Amygdala (tissue), 56 donors: ENCODE data around the gene UGT1A6.
"Not testable (repeated sequence)": the region's sequence is repeated elsewhere in the genome, so short reads cannot be mapped to it uniquely, and the experiment has no call there.

Experiments
- DNase-seq, 56 donors: peaks; one replicate each; lab custom pipeline; 2025; lab: John Stamatoyannopoulos, UW

UGT1A6 gene

DNA sequence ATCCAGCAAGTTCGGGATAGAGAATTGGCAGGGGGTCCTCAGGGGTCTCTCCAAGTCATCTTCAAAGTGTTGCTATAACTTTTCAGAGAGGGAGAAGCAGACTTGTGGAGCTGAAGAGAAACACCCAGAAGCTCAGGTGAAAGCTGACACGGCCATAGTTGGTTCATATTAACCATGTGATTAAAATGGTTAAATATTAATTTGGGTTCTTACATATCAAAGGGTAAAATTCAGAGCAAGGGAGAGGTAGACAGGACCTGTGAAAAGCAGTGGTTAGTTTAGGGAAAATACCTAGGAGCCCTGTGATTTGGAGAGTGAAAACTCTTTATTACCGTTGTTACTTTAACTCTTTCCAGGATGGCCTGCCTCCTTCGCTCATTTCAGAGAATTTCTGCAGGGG lies at the start of gene UGT1A6:
Gene UGT1A6, plus strand, starts transcription at position 243 of the 400 bp plus-strand sequence. Its CDS starts 115 bp downstream, at position 358.
- DNase-seq, result no peak

DNA sequence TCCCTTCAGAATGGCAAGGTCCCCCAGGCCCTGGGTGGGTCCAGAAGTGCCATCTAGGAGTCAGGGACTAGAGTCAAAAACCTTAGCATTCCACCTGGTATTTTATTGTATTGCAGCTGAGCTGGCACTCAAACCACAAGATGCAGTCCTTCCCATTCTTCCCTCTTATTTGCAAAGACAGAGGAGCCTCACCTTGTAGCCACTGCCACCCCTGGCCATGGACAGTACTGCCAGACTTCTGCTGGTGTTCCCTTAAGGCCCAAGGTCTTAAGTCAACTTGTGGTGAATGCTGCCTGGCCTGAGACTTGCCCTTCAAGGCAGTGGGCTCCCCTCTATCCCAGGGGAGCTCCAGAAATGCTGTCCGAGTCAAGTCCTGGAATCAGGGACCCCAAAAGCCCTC lies 49.6 kb upstream of the UGT1A6 start:
- no peak for DNase-seq

DNA sequence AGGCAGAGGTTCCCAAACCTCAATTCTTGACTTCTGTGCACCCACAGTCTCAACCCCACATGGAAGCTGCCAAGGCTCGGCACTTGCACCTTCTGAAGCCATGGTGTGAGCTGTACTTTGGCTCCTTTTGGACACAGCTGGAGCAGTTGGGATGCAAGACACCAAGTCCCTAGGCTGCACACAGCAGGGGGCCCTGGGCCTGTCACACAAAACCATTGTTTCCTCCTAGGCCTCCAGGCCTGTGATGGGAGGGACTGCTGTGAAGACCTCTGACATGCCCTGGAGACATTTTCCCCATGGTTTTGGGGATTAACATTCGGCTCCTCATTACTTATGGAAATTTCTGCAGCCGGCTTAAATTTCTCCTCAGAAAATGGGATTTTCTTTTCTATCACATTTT lies 46.7 kb upstream of the UGT1A6 start:
- DNase-seq, result not testable (repeated sequence)

DNA sequence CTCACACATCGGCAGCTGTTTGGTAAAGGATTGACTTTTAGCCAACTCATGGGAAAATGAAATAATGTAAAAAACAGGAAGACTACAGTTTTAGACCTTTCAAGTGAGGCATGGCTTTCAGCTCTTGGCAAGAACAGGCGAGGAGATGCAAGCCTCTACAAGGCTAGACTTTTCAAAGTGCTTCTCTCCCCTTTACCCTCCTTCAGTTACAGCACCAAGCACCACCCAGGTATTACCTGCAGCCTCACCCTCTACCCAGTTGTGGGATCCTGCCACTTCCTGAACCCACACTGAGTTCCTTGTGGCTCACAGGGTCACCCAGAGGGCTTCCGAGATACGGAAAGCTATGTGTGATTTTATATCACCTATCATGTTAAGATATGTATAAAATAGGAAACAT lies 41.7 kb upstream of the UGT1A6 start:
- DNase-seq, result no peak

DNA sequence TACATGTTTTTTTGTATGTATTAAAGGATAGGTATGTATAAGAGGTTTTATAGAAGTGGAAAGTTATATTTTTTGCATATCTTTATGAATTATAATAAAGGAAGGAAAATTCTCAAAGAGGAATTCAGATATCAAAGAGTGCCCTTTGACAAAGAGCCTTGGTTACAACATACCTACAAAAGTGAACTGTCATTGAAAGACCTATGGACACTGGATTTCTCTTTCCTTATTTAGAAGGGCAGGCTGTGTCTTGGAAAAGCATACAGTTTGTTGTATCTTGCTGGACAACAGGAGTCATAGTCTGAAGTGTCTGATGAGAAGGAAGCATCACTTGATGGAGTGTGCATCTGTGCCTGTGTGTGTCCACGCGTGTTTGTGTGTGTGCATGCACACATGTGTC lies 41.3 kb upstream of the UGT1A6 start:
- no peak for DNase-seq

DNA sequence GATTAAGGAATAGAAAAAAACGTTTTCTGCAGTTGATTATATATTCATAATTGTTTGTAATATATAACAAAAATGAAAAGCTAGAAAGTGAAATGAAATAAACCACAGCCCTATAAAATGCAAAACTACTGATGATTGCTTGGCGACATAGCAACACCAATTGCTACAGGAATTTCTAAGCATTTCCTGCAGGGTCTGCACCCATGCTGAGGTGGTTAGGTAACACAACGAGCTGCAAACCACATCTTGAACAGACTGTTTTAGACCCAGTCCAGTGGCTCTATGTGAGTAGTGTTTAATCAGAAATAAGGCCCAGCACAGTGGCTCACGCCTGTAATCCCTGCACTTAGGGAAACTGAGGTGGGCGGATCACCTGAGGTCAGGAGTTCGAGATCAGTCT lies 38.2 kb upstream of the UGT1A6 start:
- no peak for DNase-seq

DNA sequence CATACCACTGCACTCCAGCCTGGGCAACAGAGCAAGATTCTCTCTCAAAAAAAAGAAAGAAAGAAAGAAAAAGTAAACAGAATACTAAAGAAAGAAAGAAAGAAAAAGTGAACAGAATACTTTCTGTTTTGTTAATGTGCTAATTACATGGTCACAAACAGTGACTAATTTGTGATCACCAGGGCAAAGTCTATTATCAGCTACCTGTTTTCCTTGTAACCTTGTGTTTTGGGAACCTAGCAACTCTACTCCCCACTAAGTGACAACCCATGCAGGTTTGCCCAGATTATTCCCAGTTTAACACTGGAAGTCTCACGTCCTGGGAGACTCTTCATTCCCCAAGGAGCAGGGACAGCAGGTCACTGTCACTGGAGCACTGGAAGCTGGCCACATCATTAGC lies 37.6 kb upstream of the UGT1A6 start:
- DNase-seq, result no peak

DNA sequence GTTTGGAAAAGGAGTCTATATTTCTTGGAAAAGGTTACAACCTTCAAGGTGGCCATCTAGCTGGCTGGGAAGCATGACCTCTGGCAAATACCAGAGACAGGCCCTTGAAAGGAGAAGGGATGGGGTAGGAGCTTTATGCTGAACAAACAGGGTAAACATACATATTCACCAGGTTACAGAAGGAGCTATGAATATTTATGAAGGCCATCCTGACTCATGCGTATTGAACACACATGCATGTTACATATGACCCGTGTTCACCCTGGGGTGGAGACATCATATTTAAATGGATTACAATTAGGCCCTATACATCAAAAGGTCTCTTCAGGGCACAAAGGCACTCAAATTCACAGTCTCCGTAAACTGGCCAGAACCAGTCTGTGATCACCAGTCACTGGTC lies 36.7 kb upstream of the UGT1A6 start:
- DNase-seq, result not testable (repeated sequence)

DNA sequence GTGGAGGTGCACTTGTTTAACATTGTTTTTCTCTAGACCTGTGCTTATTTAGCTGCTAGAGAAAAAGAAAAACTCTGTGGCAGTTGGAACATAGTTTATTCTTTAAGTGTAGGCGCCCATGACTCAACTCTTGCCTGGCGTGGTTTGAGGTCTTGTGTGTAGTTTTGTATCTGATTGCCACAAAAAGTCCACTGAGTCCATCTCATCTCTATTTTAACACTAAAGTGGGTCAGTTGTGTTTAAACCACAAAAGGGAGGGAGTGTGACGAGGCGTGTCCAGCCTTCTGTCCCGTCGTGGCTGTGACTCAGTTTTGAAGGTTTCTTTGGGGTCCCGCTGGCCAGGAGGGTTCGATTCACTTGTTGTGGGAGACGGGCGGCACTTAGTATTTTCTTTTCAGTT lies 36.2 kb upstream of the UGT1A6 start:
- no peak for DNase-seq

DNA sequence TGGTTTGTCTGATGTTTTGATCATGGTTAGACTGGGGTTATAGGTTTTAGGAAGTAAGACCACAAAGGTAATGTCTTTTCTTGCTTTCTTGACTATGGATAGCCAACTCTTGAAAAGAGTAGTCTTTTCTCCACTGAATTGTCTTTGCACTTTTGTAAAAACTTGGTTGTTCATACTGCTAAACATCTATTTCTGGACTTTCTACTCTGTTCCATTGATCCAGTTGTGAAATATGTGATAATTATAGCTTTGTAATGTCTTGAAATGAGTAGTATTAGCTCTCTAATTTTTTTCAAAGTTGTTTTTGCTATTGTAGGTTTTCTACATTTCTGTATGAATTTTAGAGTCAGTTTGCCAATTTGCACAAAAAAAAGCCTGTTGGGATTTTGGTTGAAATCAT lies 34.1 kb upstream of the UGT1A6 start:
- no peak for DNase-seq

DNA sequence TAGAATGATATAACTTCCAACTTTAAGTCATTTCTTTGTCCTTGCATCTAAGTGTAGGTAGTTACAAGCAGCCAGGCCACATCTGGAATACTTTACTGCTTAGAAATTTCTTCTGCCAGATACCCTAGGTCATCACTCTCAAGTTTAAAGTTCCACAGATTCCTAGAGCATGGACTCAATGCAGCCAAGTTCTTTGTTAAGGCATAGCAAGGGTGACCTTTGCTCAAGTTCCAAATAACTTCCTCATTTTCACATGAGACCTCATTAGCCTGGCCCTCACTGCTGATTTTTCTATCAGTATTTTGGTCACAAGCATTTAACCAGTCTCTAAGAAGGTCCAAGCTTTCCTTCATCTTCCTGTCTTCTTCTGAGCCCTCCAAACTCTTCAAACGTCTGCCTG lies 28.8 kb upstream of the UGT1A6 start:
- DNase-seq, result no peak

DNA sequence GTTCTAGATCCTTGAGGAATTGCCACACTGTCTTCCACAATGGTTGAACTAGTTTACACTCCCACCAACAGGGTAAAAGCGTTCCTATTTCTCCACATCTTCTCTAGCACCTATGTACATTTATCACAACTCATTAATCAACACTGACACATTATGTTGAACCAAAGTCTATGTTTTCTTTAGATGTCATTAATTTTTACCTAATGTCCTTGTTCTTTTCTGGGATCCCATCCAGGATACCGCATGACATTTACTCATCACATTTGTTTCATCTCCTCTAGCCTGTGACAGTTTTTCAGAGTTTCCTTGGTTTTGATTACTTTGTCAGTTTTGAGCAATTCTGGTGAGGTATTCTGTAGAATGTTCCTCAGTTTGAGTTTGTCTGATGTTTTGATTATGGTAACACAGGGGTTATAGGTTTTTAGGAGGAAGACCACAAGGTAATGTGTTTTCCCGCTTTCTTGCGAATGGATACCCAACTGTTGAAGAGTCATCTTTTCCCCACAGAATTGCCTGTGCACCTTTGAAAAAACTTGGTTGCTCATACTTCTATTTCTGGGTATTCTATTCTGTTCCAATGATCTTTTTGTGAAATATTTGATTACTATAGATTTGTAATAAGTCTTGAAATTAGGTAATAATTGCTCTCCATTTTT lies 24.0 kb upstream of the UGT1A6 start:
- no peak for DNase-seq

DNA sequence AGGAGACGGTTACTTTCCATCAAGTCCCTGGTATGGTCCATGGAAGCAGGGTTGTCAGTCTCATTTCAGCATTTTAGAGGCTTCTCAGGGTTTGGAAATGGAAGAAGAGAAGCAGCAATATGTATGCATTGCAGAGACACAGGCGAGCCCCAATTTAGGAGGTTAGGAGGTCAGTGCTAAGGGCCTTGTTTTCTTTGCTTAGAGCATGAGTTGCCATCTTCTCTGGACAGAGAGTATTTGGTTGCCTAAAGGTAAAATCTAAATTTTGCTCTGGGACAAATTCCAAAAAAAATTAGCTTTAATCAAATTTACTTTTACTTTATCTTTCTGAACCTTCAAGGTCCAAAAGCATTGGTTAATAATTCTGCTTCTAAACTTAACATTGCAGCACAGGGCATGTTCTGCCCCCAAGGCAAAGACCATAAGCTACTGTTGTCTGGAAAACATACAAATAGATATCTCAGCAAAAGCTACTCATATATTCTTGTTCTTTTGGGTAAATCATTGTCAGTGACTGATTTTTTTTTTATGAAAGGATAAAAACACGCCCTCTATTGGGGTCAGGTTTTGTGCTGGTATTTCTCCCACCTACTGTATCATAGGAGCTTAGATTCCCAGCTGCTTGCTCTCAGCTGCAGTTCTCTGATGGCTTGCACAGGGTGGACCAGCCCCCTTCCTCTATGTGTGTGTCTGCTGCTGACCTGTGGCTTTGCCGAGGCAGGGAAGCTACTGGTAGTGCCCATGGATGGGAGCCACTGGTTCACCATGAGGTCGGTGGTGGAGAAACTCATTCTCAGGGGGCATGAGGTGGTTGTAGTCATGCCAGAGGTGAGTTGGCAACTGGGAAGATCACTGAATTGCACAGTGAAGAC lies 21.2 kb upstream of the UGT1A6 start, which contains the start of gene UGT1A9:
Gene UGT1A9, plus strand, starts transcription at position 609 of the 872 bp plus-strand sequence. Its CDS starts 37 bp downstream, at position 646.
- DNase-seq, result no peak

DNA sequence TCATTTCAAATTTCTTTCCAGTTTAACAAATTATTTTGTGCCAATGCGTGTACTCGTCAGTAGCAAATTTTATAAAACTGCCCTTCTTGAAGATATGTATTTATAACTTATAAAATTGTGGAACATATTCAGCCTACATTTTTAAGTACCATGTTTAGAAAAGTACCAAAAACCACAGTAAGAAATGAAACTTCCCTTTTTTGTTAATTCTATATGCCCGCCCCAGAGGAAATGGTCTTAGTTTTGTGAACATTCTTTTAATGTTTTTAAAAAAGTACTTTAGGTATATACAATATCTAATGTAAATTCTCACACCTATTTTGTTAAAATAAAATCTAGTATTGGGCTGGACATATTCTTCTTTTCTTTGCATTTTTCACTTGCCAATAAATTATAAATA lies 19.8 kb upstream of the UGT1A6 start:
- DNase-seq, result no peak

DNA sequence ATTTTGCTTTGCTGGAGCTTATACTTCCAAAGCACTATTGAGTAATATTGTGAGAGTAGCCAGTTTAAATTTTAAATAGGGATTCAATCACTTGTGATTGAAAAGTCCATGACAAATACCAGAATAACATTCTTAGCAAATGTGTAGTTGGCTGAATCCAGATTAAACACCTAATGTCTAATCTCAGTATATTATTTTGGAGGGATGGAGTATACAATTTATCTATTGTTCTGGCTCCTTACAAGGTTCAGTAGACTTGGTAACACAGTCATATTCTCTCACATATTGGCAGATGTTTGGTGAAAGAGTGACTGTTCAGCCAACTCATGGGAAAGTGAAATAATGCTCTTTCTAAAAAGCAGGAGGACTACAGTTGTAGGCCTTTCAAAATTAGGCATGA lies 18.8 kb upstream of the UGT1A6 start:
- no peak for DNase-seq

DNA sequence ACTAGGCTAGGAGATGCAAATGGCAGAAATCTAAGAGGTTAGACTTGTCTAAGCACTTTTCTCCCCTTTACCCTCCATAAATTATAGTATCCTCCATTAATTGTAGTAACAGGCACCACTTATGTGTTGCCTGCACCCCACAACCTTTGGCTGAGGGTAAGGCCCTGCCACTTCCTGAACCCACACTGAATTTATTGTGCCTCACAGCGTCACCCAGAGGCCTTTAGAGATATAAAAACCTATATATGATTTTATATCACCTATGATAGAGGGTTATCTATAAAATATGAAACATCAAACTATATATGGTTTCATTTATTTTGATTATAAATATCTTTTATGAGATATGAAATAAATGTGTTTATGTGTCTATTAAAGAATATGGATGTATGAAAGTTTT lies 18.4 kb upstream of the UGT1A6 start:
- DNase-seq, result no peak

DNA sequence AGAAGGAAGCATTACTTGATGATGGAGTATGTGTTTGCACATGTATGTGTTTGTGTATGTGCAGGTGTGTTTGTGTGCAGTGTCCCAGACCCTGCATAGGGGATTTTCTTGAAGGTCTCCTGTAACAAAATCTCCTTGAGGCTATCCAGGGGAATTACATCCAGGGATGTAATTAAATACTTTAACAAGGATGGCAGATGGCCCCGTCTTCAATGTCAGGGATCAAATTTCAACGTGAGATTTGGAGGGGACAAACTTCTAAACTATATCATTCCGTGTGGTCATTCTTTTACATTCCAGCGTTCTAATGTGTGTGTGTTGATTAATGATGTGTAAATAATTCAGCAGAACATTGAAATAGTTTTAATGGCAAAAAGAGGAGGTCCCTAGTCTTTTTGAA lies 17.7 kb upstream of the UGT1A6 start:
- DNase-seq, result no peak

DNA sequence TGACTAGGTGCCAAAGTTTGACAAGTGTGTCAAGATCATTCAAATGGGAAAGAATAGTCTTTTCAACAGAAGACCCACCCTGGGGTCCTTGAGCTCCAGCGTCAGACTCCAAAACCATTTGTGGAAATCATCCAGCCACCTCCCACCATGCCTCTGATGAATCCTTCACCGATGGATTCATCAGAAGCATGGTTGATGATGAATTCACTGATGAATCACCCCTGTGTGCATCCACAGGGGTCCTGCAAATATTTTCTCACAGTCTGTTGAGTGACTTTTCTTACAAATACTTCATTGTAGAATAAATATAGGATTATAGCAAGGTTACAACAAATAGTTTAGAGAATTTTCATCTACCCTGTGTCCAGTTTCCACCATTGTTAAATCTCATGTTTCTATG lies 16.6 kb upstream of the UGT1A6 start:
- no peak for DNase-seq

DNA sequence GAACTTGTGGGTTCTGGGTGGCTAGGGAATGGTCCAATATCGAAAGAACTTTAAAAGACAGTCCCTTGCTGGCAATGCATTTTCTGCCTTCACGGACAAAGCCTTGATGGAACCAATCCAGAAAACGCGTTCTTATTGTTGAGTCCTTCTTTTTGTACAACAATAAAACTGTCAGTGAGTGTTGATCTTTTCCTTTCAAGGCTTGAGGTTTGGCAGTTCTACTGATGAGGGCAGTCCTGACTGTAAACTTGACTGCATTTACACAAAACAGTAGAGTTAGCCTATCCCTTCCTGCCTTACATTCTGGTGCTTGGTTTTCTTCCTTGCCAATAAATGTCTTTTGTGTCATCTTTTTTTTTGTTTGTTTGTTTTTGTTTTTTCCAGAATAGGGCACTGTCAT lies 13.5 kb upstream of the UGT1A6 start:
- no peak for DNase-seq

DNA sequence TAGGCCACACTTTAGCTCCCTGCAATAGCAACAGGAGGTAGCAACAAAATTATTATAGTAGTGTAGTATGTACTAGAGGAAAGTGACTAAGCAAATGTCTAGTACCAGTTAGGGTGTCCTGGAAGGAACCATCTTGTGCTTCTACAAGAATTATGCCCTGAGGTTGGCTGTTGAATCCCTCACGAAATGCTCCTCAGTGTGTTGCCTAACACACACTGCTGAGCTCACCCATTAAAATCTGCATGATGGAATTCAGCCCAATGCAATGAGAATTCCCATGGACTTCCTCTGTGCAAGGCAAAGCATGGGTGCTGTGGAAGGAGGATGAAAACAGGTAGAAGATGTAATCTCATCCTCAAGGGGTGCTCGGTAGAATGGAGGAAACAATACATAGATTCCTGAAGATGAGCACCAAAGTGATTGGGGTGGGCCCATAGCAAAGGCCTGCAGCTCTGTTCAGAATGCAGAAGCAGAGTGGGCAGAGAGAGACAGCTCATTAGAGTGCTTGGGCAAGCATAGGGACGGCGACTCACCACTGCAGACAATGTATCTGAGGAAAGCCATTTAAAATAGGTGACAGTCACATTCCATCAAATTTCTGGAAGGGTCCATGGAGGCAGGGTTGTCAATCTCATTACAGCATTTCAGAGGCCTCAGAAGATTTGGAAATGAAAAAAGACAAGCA lies 12.2 kb upstream of the UGT1A6 start:
- no peak for DNase-seq

DNA sequence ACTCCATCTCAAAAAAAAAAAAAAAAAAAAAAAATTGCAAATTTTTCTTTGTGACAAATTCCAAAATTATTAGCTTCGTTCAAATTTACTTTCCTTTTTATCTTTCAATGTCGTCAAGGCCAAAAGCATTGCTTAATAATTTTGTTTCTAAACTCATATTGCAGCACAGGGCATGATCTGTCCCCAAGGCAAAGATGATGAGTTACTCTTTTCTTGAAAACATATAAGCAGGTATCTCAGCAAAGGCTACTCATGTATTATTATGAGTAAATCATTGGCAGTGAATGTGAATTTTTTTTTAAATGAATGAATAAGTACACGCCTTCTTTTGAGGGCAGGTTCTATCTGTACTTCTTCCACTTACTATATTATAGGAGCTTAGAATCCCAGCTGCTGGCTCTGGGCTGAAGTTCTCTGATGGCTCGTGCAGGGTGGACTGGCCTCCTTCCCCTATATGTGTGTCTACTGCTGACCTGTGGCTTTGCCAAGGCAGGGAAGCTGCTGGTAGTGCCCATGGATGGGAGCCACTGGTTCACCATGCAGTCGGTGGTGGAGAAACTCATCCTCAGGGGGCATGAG lies 11.1 kb upstream of the UGT1A6 start, which contains the start of gene UGT1A7:
Gene UGT1A7, plus strand, starts transcription at position 381 of the 579 bp plus-strand sequence. Its CDS starts 37 bp downstream, at position 418.
- DNase-seq, result no peak
